ENCODE measurements around the gene MKRN1.

The MKRN1 gene

DNA sequence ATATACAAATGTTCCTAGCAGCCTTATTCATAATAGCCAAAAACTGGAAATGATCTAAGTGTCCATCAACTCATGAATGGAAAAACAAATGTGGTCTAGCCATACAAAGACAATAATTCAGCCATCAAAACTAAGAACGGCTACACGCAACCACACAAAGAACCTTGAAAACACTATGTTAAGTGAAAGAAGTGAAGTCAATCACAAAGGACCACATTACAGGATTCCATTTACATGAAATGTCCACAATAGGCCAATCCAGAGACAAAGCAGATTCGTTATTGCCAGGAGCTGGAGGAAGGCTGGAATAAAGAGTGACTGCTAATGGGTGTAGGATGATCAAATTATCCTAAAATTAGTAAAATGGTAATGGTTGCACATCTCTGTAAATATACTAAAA lies 21.1 kb downstream of the MKRN1 start:
- Histone ChIP-seq H3K4me3 (ENCODE audit: low read length) (no peak overlapping the region), H3K4me1 (ENCODE audit: control insufficient read depth, low read length) (no peaks in the 10 kb centered on the region), H4K20me1 (ENCODE audit: control insufficient read depth, insufficient read depth, low read depth, low read length) (peaks cover 19% of the 10 kb centered on the region), H3K9me2 (replicated peaks; ENCODE audit: control insufficient read depth, low read length) (no peaks in the 10 kb centered on the region), H3K4me2 (ENCODE audit: low read length) (no peak overlapping the region), H3K9me3 (ENCODE audit: control insufficient read depth, insufficient read depth, low read length) (no peaks in the 10 kb centered on the region), H3K36me3 (ENCODE audit: control insufficient read depth, low read length) (peaks cover 86% of the 10 kb centered on the region), H3F3A (ENCODE audit: control insufficient read depth, insufficient read depth) (no peaks in the 10 kb centered on the region), H3K79me2 (ENCODE audit: control insufficient read depth, low read length) (peaks cover 34% of the 10 kb centered on the region), H3K27ac (ENCODE audit: low read depth, low read length) (no peak overlapping the region), H3K27me3 (ENCODE audit: control insufficient read depth, low read length) (no peaks in the 10 kb centered on the region)
- TF ChIP-seq, protein P1, sequence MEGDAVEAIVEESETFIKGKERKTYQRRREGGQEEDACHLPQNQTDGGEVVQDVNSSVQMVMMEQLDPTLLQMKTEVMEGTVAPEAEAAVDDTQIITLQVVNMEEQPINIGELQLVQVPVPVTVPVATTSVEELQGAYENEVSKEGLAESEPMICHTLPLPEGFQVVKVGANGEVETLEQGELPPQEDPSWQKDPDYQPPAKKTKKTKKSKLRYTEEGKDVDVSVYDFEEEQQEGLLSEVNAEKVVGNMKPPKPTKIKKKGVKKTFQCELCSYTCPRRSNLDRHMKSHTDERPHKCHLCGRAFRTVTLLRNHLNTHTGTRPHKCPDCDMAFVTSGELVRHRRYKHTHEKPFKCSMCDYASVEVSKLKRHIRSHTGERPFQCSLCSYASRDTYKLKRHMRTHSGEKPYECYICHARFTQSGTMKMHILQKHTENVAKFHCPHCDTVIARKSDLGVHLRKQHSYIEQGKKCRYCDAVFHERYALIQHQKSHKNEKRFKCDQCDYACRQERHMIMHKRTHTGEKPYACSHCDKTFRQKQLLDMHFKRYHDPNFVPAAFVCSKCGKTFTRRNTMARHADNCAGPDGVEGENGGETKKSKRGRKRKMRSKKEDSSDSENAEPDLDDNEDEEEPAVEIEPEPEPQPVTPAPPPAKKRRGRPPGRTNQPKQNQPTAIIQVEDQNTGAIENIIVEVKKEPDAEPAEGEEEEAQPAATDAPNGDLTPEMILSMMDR (IDR thresholded peaks at IDR 0.05; ENCODE audit: low read depth, low read length, poor library complexity, severe bottlenecking), result no peak
- TF ChIP-seq EZH2phosphoT487 (IDR thresholded peaks at IDR 0.05; ENCODE audit: borderline replicate concordance, low read length), result no peak

DNA sequence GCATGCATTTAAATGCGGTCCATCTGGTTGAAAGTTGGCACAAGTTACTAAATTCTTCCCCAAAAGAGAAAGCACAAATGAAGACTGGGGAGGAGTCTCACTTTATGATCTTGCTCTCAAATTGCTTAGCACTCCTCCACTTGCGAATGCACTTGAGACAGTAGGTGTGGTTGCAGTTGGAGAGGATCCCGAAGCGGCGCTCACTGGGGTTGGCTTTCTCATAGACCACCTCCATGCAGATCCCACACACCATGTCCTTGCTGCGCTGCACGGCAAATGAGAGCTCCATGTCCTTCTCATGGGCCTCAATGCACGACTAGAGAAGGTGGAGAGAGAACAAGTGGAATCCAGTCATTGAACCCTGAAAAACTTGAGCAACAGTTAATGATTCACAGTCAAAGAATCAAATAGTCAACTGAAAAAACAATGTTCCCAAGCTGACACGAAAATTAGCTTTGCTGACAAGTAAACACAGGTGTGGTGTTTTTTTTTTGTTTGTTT lies 22.7 kb downstream of the MKRN1 start:
- H3K27ac ChIP-seq (ENCODE audit: low read depth, low read length), result no peak overlapping the region

DNA sequence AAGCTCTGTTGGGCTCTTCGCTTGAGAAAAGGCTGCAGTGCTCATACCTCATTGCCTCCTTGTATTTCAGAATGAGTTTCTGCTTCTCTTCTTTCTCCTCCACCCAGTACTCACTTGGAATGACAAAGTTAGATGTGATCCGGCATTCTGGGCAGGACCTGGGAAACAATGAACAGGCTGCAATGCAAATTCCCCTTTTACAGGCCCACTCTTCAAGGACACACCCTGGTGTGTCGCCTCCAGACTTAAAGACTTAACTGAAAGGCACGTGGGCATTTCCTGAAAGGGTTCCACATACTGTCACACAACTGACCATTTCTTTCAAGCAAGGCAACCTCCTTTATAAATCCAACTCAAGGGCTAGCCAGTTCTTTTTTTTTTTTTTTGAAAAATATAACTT lies 23.6 kb downstream of the MKRN1 start:
- no peaks in the 10 kb centered on the region for H3K9me3 ChIP-seq (ENCODE audit: control insufficient read depth, insufficient read depth, low read length)
- no peaks in the 10 kb centered on the region for H3K9me2 ChIP-seq (replicated peaks; ENCODE audit: control insufficient read depth, low read length)
- no peak overlapping the region for H3K4me2 ChIP-seq (ENCODE audit: low read length)
- no peak overlapping the region for H3K27ac ChIP-seq (ENCODE audit: low read depth, low read length)
- no peaks in the 10 kb centered on the region for H3K27me3 ChIP-seq (ENCODE audit: control insufficient read depth, low read length)
- H3K4me1 ChIP-seq (ENCODE audit: control insufficient read depth, low read length), result no peaks in the 10 kb centered on the region; the same call in 1 of the 2 replicates
- peaks cover 17% of the 10 kb centered on the region for H4K20me1 ChIP-seq (ENCODE audit: control insufficient read depth, insufficient read depth, low read depth, low read length)
- no peaks in the 10 kb centered on the region for H3F3A ChIP-seq (ENCODE audit: control insufficient read depth, insufficient read depth)
- H3K79me2 ChIP-seq (ENCODE audit: control insufficient read depth, low read length), result peaks cover 16% of the 10 kb centered on the region
- TF ChIP-seq, protein P1 (IDR thresholded peaks at IDR 0.05; ENCODE audit: low read depth, low read length, poor library complexity, severe bottlenecking), result no peak
- TF ChIP-seq EZH2phosphoT487 (IDR thresholded peaks at IDR 0.05; ENCODE audit: borderline replicate concordance, low read length), result no peak
- H3K36me3 ChIP-seq (ENCODE audit: control insufficient read depth, low read length), result peaks cover 79% of the 10 kb centered on the region
- no peak overlapping the region for H3K4me3 ChIP-seq (ENCODE audit: low read length)

More for the DNA sequence above, 22.7 kb downstream of the MKRN1 start:
- H3K9me3 ChIP-seq (ENCODE audit: control insufficient read depth, insufficient read depth, low read length), result no peaks in the 10 kb centered on the region
- no peak overlapping the region for H3K4me3 ChIP-seq (ENCODE audit: low read length)
- H3K79me2 ChIP-seq (ENCODE audit: control insufficient read depth, low read length), result peaks cover 22% of the 10 kb centered on the region
- no peaks in the 10 kb centered on the region for H3K27me3 ChIP-seq (ENCODE audit: control insufficient read depth, low read length)
- H3K4me1 ChIP-seq (ENCODE audit: control insufficient read depth, low read length), result no peaks in the 10 kb centered on the region
- H3F3A ChIP-seq (ENCODE audit: control insufficient read depth, insufficient read depth), result no peaks in the 10 kb centered on the region
- H3K9me2 ChIP-seq (replicated peaks; ENCODE audit: control insufficient read depth, low read length), result no peaks in the 10 kb centered on the region
- TF ChIP-seq EZH2phosphoT487 (IDR thresholded peaks at IDR 0.05; ENCODE audit: borderline replicate concordance, low read length), result no peak
- TF ChIP-seq, protein P1 (IDR thresholded peaks at IDR 0.05; ENCODE audit: low read depth, low read length, poor library complexity, severe bottlenecking), result no peak
- H3K4me2 ChIP-seq (ENCODE audit: low read length), result no peak overlapping the region
- H3K36me3 ChIP-seq (ENCODE audit: control insufficient read depth, low read length), result peaks cover 86% of the 10 kb centered on the region
- H4K20me1 ChIP-seq (ENCODE audit: control insufficient read depth, insufficient read depth, low read depth, low read length), result peaks cover 19% of the 10 kb centered on the region

Measured in DOHH2 (cell line).